Astrocyte of the cerebellum (primary cell): Measurements from ENCODE around the gene LAP3.
"Not testable (repeated sequence)": the region's sequence is repeated elsewhere in the genome, so short reads cannot be mapped to it uniquely, and the experiment has no call there.

Experiments used
- DNase-seq: peaks from one replicate; pipeline ENCODE4 v3.0.0-alpha.2; 2011; ENCODE audit warnings: low read depth
- H3K4me3 ChIP-seq: 2 replicates; pipeline ENCODE4 v1.5.1; 2011; ENCODE audit warnings: mild to moderate bottlenecking, low read depth, low read length, moderate library complexity
- in situ Hi-C: cut with HindIII; loops from 2 replicates; pipeline ENCODE4 v1.10.0; 2017; ENCODE audit warnings: low sequenced_read_pairs
- TF ChIP-seq, protein P1 (sequence below): IDR thresholded peaks from 2 replicates; pipeline ENCODE4 v1.5.1; 2012; ENCODE audit warnings: low read length, low read depth, moderate library complexity, mild to moderate bottlenecking; ENCODE audit errors: missing control alignments

LAP3 gene

DNA sequence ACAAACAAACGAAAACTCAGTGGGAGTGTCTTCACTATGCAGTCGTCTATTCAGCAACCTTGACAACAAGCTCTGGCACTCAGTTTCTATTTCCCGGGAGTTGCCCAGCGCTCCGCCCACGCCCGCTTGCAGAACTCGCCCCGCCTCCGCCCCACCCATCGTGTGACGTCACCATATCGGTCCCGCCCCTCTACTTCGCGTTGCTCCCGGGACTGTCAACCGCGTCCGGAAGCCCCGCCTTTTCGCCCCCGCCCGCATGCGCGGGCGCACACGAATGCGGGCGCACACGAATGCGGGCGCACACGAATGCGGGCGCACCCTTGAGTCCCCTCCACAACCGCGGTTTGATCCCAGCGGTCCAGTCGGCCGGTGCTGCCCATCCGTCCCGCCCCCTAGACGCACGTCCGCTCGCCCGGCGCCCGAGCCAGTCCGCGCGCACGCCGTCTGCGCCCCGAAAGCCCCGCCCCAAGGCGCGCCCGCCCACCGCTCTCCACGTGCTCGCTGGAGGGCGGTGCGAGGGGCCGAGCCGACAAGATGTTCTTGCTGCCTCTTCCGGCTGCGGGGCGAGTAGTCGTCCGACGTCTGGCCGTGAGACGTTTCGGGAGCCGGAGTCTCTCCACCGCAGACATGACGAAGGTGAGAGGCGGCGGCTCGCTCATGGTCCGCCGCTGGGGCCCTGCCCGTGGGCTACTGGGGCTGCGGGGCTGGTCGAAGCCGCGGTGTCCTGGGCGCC, at the start of gene LAP3:
TSS of gene LAP3 (plus strand) at position 267 of the 733 bp plus-strand sequence. CDS start at position 535, 268 bp downstream.
- in situ Hi-C loops: no loop called here
- peak within 1 kb of the TSS; percentile 89 for H3K4me3 ChIP-seq
- DNase-seq: peak; percentile 93
- TF ChIP-seq, protein P1, sequence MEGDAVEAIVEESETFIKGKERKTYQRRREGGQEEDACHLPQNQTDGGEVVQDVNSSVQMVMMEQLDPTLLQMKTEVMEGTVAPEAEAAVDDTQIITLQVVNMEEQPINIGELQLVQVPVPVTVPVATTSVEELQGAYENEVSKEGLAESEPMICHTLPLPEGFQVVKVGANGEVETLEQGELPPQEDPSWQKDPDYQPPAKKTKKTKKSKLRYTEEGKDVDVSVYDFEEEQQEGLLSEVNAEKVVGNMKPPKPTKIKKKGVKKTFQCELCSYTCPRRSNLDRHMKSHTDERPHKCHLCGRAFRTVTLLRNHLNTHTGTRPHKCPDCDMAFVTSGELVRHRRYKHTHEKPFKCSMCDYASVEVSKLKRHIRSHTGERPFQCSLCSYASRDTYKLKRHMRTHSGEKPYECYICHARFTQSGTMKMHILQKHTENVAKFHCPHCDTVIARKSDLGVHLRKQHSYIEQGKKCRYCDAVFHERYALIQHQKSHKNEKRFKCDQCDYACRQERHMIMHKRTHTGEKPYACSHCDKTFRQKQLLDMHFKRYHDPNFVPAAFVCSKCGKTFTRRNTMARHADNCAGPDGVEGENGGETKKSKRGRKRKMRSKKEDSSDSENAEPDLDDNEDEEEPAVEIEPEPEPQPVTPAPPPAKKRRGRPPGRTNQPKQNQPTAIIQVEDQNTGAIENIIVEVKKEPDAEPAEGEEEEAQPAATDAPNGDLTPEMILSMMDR: no peak

DNA sequence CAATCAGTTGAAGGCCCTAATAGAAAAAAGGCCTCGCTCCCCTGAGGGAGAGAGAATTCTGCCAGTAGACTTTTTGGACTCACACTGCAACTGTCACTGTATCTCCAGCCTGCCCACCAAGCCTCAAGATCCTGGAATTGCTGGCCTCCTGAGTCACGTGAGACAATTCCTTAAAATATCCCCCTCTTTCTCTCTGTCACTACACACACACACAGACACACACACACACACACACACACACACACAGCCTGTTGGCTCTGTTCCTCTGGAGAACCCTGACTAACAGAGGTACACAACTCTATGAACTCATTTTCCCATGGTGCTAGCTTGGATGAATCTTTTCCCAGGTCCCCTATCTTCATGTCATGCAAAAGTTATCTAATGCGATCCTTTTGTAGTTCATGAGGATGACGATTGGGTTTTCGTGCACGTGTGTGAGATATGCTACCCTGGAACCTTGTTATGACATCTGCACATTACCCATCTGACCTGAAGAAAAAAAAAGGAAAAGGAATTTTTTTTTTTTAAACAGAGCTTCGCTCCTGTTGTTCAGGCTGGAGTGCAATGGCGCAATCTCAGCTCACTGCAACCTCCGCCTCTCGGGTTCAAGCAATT, 48.3 kb upstream of the LAP3 start:
- DNase-seq: no peak
- in situ Hi-C loops: no loop called here
- H3K4me3 ChIP-seq: no peak overlapping the region
- TF ChIP-seq, protein P1: no peak

DNA sequence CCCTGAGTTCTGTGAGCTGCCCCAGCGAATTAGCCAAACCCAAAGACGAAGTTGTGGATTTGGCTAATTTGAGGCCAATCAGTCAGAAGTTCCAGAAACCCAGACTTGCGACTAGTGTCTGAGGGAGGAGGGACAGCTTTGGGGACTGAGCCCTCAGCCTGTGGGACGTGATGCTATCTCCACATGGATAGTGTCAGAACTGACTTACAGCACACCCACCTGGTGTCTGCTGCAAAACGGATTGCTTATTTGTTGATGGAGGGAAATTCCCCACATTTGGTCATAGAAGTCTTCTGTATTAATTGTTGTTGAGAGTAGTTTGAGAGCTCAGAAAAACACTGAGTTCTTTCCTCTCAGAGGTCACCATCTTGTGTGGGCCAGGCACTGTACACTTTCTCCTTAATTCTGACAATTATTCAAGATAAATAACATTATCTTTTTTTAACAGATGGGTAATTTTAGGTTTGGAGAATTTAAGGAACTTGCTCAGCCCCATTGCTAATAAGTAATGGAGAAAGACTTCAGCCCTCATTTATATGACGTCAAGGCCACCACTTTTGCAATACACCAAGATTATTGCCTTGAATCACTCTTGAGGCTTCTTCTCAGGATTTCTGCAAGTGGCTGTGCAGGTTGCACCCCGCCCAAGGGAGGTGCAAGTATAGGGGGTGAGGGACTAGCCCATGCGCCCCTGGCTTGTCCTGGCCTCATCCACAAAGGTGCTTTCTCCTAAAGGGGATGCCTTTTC, 45.3 kb upstream of the LAP3 start:
- no peak for DNase-seq
- H3K4me3 ChIP-seq: no peak overlapping the region
- in situ Hi-C loops: no loop called here
- TF ChIP-seq, protein P1: no peak

DNA sequence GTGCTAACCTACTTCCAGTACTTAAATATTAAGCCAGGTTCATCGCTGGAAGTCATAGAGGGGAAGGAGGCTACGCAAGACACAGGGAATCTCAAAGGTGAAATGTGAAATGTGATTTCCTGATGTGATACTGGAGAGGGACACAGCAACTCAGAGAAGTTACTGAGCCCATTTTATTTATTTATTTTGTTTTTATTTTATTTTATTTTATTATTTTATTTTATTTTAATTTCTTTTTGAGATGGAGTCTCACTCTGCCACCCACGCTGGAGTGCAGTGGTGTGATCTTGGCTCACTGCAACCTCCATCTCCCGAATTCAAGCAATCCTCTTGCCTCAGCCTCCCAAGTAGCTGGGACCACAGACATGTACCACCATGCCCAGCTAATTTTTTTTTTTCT, 42.3 kb upstream of the LAP3 start:
- no peak for DNase-seq
- in situ Hi-C loops: no loop called here
- TF ChIP-seq, protein P1: no peak
- H3K4me3 ChIP-seq: no peak overlapping the region

DNA sequence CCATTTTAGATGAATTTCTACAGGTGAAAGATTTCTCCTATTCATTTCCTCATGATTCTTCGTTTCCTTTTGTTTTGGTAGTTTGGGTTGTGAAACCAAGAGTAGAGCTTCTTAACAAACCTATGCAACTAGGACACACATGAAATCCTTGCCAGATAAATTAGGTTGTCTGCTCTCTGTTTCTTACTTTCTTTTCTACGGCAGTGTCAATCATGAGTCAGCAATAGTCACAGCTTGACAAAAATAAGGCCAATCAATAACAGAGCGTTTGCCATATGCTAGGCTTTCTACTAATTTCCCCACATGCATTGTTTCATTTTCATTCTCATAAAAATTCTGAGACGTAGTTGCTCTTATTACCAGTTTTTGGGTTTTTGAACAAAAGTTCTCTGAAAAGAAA, 41.8 kb upstream of the LAP3 start:
- in situ Hi-C loops: no loop called here
- no peak for DNase-seq
- TF ChIP-seq, protein P1: no peak
- H3K4me3 ChIP-seq: no peak overlapping the region

DNA sequence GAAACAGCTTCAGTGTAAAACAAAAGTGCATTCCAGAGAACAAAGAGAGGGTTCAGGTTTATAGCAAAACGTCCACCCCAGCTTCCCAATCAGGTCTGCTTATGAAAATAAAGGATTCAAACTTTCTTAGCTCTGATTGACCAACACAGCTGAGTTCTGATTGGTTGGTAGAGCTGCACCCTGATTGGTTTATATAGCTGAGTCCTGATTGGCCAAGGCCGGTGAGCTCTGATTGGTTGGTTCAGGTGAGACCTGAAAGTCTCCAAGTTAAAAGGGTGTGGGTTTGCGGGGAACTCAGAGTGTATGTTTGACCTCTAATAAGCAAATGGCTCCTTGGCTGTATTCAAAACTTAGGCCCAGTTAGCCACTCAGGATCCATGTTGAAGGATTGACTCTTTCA, 41.1 kb upstream of the LAP3 start:
- H3K4me3 ChIP-seq: no peak overlapping the region
- DNase-seq: no peak
- TF ChIP-seq, protein P1: no peak
- in situ Hi-C loops: no loop called here

DNA sequence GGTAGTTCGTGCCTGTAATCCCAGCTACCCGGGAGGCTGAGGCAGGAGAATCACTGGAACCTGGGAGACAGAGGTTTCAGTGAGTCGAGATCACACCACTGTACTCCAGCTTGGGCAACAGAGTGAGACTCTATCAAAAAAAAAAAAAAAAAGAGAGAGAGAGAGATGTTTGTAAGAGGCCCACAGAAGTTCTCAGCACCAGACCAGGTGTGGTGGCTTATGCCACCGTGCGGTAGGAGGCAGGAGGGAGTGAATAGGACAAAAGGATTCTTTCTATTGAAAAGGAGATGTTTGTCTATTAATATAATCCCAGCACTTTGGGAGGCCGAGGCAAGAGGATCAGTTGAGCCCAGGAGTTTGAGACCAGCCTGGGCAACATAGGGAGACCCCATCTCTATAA, 39.9 kb upstream of the LAP3 start:
- DNase-seq, in situ Hi-C loops, H3K4me3 ChIP-seq: not testable (repeated sequence)
